ENCODE measurements around the gene SLC3A2. TPM values are rescaled to one million over a fixed set of nuclear protein-coding genes. Genes with fewer than 3 reads are reported as not detected.

SLC3A2 gene
- total RNA-seq, 1 donor from 2014 or later, result 588 TPM

GRCh38 chr11:62851807-62852522 lies 28.7 kb upstream of the SLC3A2 start:
- Mint-ChIP-seq H3K4me3 (ENCODE audit: unreplicated experiment) (peak overlapping the region; percentile 98), H3K36me3 (ENCODE audit: low read depth, unreplicated experiment) (peaks cover 30% of the 10 kb centered on the region), H3K27ac (ENCODE audit: unreplicated experiment) (peak overlapping the region; percentile 72), H3K9me3 (ENCODE audit: unreplicated experiment) (no peaks in the 10 kb centered on the region), H3K27me3 (ENCODE audit: low read depth, unreplicated experiment) (no peaks in the 10 kb centered on the region), H3K4me1 (ENCODE audit: low read depth, unreplicated experiment) (peaks cover 23% of the 10 kb centered on the region)
- Histone ChIP-seq H3K4me2 (ENCODE audit: low read length) (peak overlapping the region; percentile 99), H3K27me3 (ENCODE audit: insufficient read depth, low read length) (no peaks in the 10 kb centered on the region), H3K4me3 (ENCODE audit: insufficient read depth, low read depth, low read length) (no peak overlapping the region), H2AFZ (ENCODE audit: low read depth, low read length) (no peak overlapping the region), H3K36me3 (ENCODE audit: insufficient read depth, low read length) (peaks cover 35% of the 10 kb centered on the region), H3K9me3 (ENCODE audit: insufficient read depth, low read depth, low read length) (no peaks in the 10 kb centered on the region), H3K27ac (ENCODE audit: low read depth, low read length) (no peak overlapping the region), H3K79me2 (ENCODE audit: insufficient read depth, low read length) (peaks cover 40% of the 10 kb centered on the region), H4K20me1 (ENCODE audit: insufficient read depth, low read length) (peaks cover 46% of the 10 kb centered on the region), H3K4me1 (ENCODE audit: insufficient read depth, low read length) (peaks cover 18% of the 10 kb centered on the region), H3K9ac (ENCODE audit: low read length) (no peak overlapping the region)
- FAIRE-seq, result no peak
- DNase-seq (ENCODE audit: low read depth), result no peak
- TF ChIP-seq EZH2 (IDR thresholded peaks at IDR 0.05; ENCODE audit: insufficient read depth, low read length), result no peak
- TF ChIP-seq CTCF (IDR thresholded peaks at IDR 0.05; ENCODE audit: insufficient read depth, low read depth, low read length), result no peak

- H3K9me3 ChIP-seq (ENCODE audit: insufficient read depth, low read depth, low read length), result no peaks in the 10 kb centered on the region
- Mint-ChIP-seq H3K27me3 (ENCODE audit: low read depth, unreplicated experiment) (no peaks in the 10 kb centered on the region), H3K27ac (ENCODE audit: unreplicated experiment) (peak overlapping the region; percentile 74), H3K36me3 (ENCODE audit: low read depth, unreplicated experiment) (peaks cover 30% of the 10 kb centered on the region), H3K4me3 (ENCODE audit: unreplicated experiment) (peak overlapping the region; percentile 98), H3K9me3 (ENCODE audit: unreplicated experiment) (no peaks in the 10 kb centered on the region), H3K4me1 (ENCODE audit: low read depth, unreplicated experiment) (peaks cover 25% of the 10 kb centered on the region)
- no peaks in the 10 kb centered on the region for H3K27me3 ChIP-seq (ENCODE audit: insufficient read depth, low read length)
- peaks cover 18% of the 10 kb centered on the region for H3K4me1 ChIP-seq (ENCODE audit: insufficient read depth, low read length)
- TF ChIP-seq EZH2 (IDR thresholded peaks at IDR 0.05; ENCODE audit: insufficient read depth, low read length), result no peak
- no peak for TF ChIP-seq CTCF (IDR thresholded peaks at IDR 0.05; ENCODE audit: insufficient read depth, low read depth, low read length)
- H2AFZ ChIP-seq (ENCODE audit: low read depth, low read length), result no peak overlapping the region
- H4K20me1 ChIP-seq (ENCODE audit: insufficient read depth, low read length), result peaks cover 46% of the 10 kb centered on the region
- peak overlapping the region; percentile 99 for H3K4me2 ChIP-seq (ENCODE audit: low read length)
- peaks cover 35% of the 10 kb centered on the region for H3K36me3 ChIP-seq (ENCODE audit: insufficient read depth, low read length)
- peak overlapping the region; percentile 91 for H3K9ac ChIP-seq (ENCODE audit: low read length)
- no peak for FAIRE-seq
- peaks cover 45% of the 10 kb centered on the region for H3K79me2 ChIP-seq (ENCODE audit: insufficient read depth, low read length)
- H3K4me3 ChIP-seq (ENCODE audit: insufficient read depth, low read depth, low read length), result peak overlapping the region; percentile 92
- no peak overlapping the region for H3K27ac ChIP-seq (ENCODE audit: low read depth, low read length)
- DNase-seq (ENCODE audit: low read depth), result no peak
Measured at GRCh38 chr11:62852523-62853188, 28.0 kb upstream of the SLC3A2 start.

Measured in astrocyte (in vitro differentiated cells and primary cell).